Endothelial cell of umbilical vein (primary cell): ENCODE data around the gene KANSL1L. TPM values are rescaled to one million over a fixed set of nuclear protein-coding genes. Genes with fewer than 3 reads are reported as not detected.
A peak's percentile ranks its signal among the peaks of the same experiment; 100 is the strongest.

ENCODE experiments used
- BruUV-seq: library from RNA; stranded (reverse); fragments of 400-500 nt; replicated peaks from 2 replicates; lab custom pipeline; 2021; lab: Mats Ljungman, UMichigan
- CTCF ChIA-PET: fragments of 300-600, 350-600 bp; sonication (Branson Sonifier 250); formaldehyde crosslinking; loops from one replicate; lab custom pipeline; 2021; ENCODE audit warnings: antibody characterized with exemption, inconsistent platforms; lab: Charles Lee
- POLR2A ChIA-PET: fragments of 300-600, 350-600 bp; sonication (Branson Sonifier 250); formaldehyde crosslinking; loops from one replicate; lab custom pipeline; 2021; ENCODE audit warnings: antibody characterized with exemption, inconsistent platforms; lab: Charles Lee
- DNase-seq: peaks from one replicate; pipeline ENCODE4 v3.0.0-alpha.2; 2011; ENCODE audit warnings: low read depth, low spot score
- FAIRE-seq: peaks from 2 replicates; lab custom pipeline; 2011; peaks lifted over from hg19 to GRCh38; lab: Jason Lieb, UNC
- H2AFZ ChIP-seq: 2 replicates; pipeline ENCODE4 v1.6.0; 2012; ENCODE audit warnings: low read depth, low read length, control low read depth, inconsistent platforms
- H3K27ac ChIP-seq: 2 replicates; pipeline ENCODE4 v1.5.1; 2011; ENCODE audit warnings: low read depth, mild to moderate bottlenecking, control low read depth, low read length, moderate library complexity; ENCODE audit not compliant: insufficient read depth
- H3K27me3 ChIP-seq, 2 experiments: 2 replicates each; pipeline versions ENCODE4 v1.6.0 to v1.6.1; 2011; ENCODE audit warnings: low read length in 2 of 2, mixed read lengths in 1 of 2; ENCODE audit not compliant: control insufficient read depth in 2 of 2, insufficient read depth in 2 of 2
- H3K36me3 ChIP-seq, 2 experiments: 2 replicates in 1 of 2; 3 replicates in 1 of 2; pipeline ENCODE4 v1.5.1; 2011; ENCODE audit warnings: low read length in 2 of 2, mild to moderate bottlenecking in 1 of 2, moderate library complexity in 1 of 2; ENCODE audit not compliant: control insufficient read depth in 2 of 2, insufficient read depth in 2 of 2; ENCODE audit errors: extremely low read depth in 1 of 2
- H3K4me1 ChIP-seq: 3 replicates; pipeline ENCODE4 v1.5.1; 2011; ENCODE audit warnings: mild to moderate bottlenecking, low read length; ENCODE audit not compliant: control insufficient read depth, insufficient read depth; ENCODE audit errors: extremely low read depth
- H3K4me2 ChIP-seq: 2 replicates; pipeline ENCODE4 v1.6.1; 2011; ENCODE audit warnings: low read length, control low read depth, mixed read lengths; ENCODE audit not compliant: insufficient read depth
- H3K4me3 ChIP-seq, 3 experiments: fragments of 200-600 bp in 1 of 3; sonication (generic), shearing (Covaris generic) in 1 of 3; replicated peaks in 1 of 3; 2 replicates each; pipeline ENCODE4 v1.5.1; 2011 to 2016; ENCODE audit warnings: control low read depth in 3 of 3, low read length in 3 of 3, mild to moderate bottlenecking in 2 of 3, inconsistent platforms in 1 of 3, low read depth in 1 of 3, moderate library complexity in 1 of 3; ENCODE audit not compliant: insufficient read depth in 1 of 3
- H3K79me2 ChIP-seq: 2 replicates; pipeline ENCODE4 v1.6.0; 2012; ENCODE audit warnings: low read length, inconsistent platforms; ENCODE audit not compliant: control insufficient read depth, insufficient read depth
- H3K9ac ChIP-seq: replicated peaks from 2 replicates; pipeline ENCODE3; 2011; ENCODE audit warnings: low read length, control low read depth; ENCODE audit not compliant: insufficient read depth; ENCODE audit errors: extremely low read depth
- H3K9me1 ChIP-seq: replicated peaks from 3 replicates; pipeline ENCODE4 v1.6.0; 2011; ENCODE audit warnings: mild to moderate bottlenecking, low read length; ENCODE audit not compliant: control insufficient read depth, insufficient read depth; ENCODE audit errors: extremely low read depth
- H3K9me3 ChIP-seq: replicated peaks from 2 replicates; pipeline ENCODE4 v1.5.1; 2012; ENCODE audit warnings: low read length, inconsistent platforms; ENCODE audit not compliant: control insufficient read depth, insufficient read depth
- H4K20me1 ChIP-seq: replicated peaks from 2 replicates; pipeline ENCODE3; 2011; ENCODE audit warnings: mild to moderate bottlenecking, low read length; ENCODE audit not compliant: control insufficient read depth, insufficient read depth; ENCODE audit errors: extremely low read depth
- FOS ChIP-seq: IDR thresholded peaks from 2 replicates; pipeline ENCODE4 v1.6.1; 2011; ENCODE audit warnings: mild to moderate bottlenecking, low read length, moderate library complexity, borderline replicate concordance; ENCODE audit not compliant: insufficient read depth
- GATA2 ChIP-seq: IDR thresholded peaks from 2 replicates; pipeline ENCODE4 v1.7.0; 2011; ENCODE audit warnings: low read depth, mild to moderate bottlenecking, moderate library complexity, mixed read lengths, low read length; ENCODE audit not compliant: insufficient read length, insufficient read depth
- JUN ChIP-seq: IDR thresholded peaks from 2 replicates; pipeline ENCODE4 v1.6.1; 2011; ENCODE audit warnings: borderline replicate concordance, low read depth; ENCODE audit not compliant: insufficient read length, insufficient read depth
- dilution Hi-C: fragments of 300-500 bp; cut with MboI; formaldehyde crosslinking; loops from one replicate; pipeline ENCODE4 v1.15.0; 2019; ENCODE audit warnings: low sequenced_read_pairs; ENCODE audit not compliant: extremely low pct_ligation_motif_present
- intact Hi-C: fragments of 100-400 bp; cut with micrococcal nuclease; formaldehyde crosslinking; loops from one replicate; pipeline ENCODE4 v1.10.0; 2022
- polyA plus RNA-seq, 4 experiments: library from polyadenylated mRNA; depleted of rRNA in 3 of 4; stranded (reverse) in 3 of 4; unstranded in 1 of 4; fragments of >200 nt; gene quantifications; 2 replicates each; pipeline versions ENCODE4 v1.2.1 to v1.2.3, GENCODE V29; 2011 to 2012; ENCODE audit warnings: missing spikeins in 1 of 4
- total RNA-seq: library from RNA; stranded (reverse); gene quantifications from 2 replicates; pipeline ENCODE4 v1.2.3, GENCODE V29; 2021
- TF ChIP-seq, protein P1 (sequence below): IDR thresholded peaks from 2 replicates; pipeline ENCODE4 v1.6.1; 2011; ENCODE audit not compliant: insufficient read depth, insufficient read length
- TF ChIP-seq, protein P2 (sequence below), 2 donors: IDR thresholded peaks; 1 replicate in 1 of 2; 2 replicates in 1 of 2; pipeline ENCODE4 v1.5.1; 2011; ENCODE audit warnings: low read length in 2 of 2, mild to moderate bottlenecking in 2 of 2, moderate library complexity in 2 of 2, control low read depth in 1 of 2, inconsistent platforms in 1 of 2, low read depth in 1 of 2; ENCODE audit not compliant: insufficient read depth in 1 of 2; ENCODE audit errors: extremely low read depth in 1 of 2

KANSL1L gene
- total and polyA plus RNA-seq, 2 donors (not counting 3 experiments of a cell fraction or from before 2014, with no cell fraction given), result 4.3 to 14.0 TPM

DNA sequence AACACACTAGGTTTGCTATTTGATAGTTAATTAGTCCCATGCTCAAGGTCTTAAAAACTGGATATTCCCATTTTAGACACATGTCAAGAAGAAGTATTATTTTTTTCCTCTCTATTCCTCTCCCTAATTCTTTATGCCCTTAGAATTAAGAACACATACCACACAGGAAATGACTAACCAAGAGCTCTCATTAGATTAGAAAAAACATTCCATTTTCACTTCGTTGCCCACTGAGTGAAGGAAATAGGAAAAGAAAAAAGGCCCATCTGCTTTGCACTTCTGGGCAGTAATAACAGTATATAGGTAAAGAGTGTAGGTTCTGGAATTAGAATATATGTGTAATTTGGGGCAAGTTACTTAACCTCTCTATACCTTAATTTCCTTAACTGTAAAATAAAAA, 27.1 kb upstream of the KANSL1L start:
- DNase-seq (peak; percentile 41), FAIRE-seq (no peak)
- ChIA-PET POLR2A (interaction anchor here (0.5 kb wide), 1 partner anchor 260 kb away, joined by 4 read pairs; no protein-coding TSS in a partner anchor), CTCF (interaction anchor here (0.6 to 3.0 kb wide), 49 partner anchors 9 to 1803 kb away, joined by 3 to 169 read pairs (median 6); partner anchors contain the start of genes ACADL, KANSL1L, MAP2 and PTH2R)
- no peak overlapping the region for H3K27ac ChIP-seq
- H3K4me1 ChIP-seq, result peaks cover 14% of the 10 kb centered on the region
- no peaks in the 10 kb centered on the region for H3K9me3 ChIP-seq
- dilution Hi-C loops (no loop called here), intact Hi-C loops (loop anchor here (2.0 to 10.0 kb wide), 4 partner anchors 404 to 1804 kb away; no protein-coding TSS in a partner anchor)
- H3K4me3 ChIP-seq, result no peak overlapping the region
- H3K4me2 ChIP-seq, result peak overlapping the region; percentile 16
- no TSS peak for BruUV-seq
- peaks cover 0 to 8% of the 10 kb centered on the region in 2 experiments for H3K27me3 ChIP-seq
- H3K36me3 ChIP-seq, result no peaks in the 10 kb centered on the region
- H3K79me2 ChIP-seq, result no peaks in the 10 kb centered on the region
- H3K9me1 ChIP-seq, result no peaks in the 10 kb centered on the region
- no peak overlapping the region for H2AFZ ChIP-seq
- H3K9ac ChIP-seq, result no peak overlapping the region
- no peaks in the 10 kb centered on the region for H4K20me1 ChIP-seq
- TF ChIP-seq, protein P1, sequence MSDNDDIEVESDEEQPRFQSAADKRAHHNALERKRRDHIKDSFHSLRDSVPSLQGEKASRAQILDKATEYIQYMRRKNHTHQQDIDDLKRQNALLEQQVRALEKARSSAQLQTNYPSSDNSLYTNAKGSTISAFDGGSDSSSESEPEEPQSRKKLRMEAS, result no peak
- peak; percentile 20 for TF ChIP-seq JUN
- TF ChIP-seq, protein P2, sequence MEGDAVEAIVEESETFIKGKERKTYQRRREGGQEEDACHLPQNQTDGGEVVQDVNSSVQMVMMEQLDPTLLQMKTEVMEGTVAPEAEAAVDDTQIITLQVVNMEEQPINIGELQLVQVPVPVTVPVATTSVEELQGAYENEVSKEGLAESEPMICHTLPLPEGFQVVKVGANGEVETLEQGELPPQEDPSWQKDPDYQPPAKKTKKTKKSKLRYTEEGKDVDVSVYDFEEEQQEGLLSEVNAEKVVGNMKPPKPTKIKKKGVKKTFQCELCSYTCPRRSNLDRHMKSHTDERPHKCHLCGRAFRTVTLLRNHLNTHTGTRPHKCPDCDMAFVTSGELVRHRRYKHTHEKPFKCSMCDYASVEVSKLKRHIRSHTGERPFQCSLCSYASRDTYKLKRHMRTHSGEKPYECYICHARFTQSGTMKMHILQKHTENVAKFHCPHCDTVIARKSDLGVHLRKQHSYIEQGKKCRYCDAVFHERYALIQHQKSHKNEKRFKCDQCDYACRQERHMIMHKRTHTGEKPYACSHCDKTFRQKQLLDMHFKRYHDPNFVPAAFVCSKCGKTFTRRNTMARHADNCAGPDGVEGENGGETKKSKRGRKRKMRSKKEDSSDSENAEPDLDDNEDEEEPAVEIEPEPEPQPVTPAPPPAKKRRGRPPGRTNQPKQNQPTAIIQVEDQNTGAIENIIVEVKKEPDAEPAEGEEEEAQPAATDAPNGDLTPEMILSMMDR (IDR thresholded peaks at IDR 0.05; ENCODE audit: extremely low read depth in 1 of 2, insufficient read depth in 1 of 2, low read depth in 1 of 2, low read length in 2 of 2), result no peak
- TF ChIP-seq GATA2, result no peak
- peak; percentile 19 for TF ChIP-seq FOS
